ENCODE data around the gene C1QTNF6.

DNA sequence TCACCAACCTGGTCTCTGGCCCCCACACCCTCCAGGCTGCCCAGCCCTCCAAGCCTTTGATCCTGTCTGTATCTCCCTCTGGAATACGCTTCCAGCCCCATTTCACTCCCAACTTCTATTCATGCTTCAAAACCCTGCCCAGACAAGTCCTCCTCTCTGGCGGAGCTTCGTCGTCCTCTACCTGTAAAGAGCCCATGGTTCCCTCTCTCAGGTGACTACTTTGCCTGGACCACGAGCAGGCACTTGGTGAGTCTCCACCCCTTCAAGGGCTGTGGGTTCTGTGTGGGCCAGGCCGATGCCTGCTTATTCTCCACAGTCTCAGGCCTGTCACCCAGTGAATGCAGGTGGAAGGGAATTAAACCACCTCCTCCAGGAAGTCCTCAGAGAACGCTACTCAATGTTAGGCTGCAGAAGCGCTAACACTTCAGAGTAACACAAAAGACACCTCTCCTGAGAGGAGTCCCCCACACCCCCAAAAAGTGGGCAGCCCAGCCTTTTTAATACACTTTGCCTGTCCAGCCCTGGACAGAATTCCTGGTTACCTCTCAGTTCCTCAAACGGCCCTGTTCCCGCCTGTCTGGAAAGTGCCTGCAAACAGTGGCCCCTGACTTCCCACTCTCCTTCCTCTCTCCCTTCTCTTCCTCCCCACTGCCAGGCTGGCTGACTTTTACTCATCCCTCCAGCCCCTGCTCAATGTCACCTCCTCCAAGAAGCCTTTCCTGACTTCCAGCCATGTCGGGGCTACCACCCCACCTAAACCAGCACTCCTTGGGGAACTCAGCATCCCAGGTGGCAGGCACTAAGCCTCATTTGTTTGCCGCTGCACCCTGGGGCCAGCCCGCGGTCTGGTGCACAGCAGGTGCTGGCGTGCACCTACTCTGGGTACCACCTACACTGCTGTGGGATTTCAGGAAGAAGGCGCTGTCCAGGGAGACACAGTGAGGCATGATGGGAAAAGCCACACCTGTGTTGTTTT, 47.0 kb upstream of the C1QTNF6 start:
- TF ChIP-seq CTCF (IDR thresholded peaks at IDR 0.05) (no peak), POLR2AphosphoS5 (IDR thresholded peaks at IDR 0.05) (no peak), POLR2A (IDR thresholded peaks at IDR 0.05; ENCODE audit: low read depth) (no peak)
